ENCODE measurements around the gene MAP2K1.

MAP2K1 gene

GRCh38 chr15:66394472-66394871 lies 7.8 kb downstream of the MAP2K1 start:
- no peak for DNase-seq (ENCODE audit: low read depth)

GRCh38 chr15:66394915-66395314 lies 8.2 kb downstream of the MAP2K1 start:
- DNase-seq (ENCODE audit: low read depth): no peak

GRCh38 chr15:66399276-66399675 lies 12.6 kb downstream of the MAP2K1 start:
- DNase-seq (ENCODE audit: low read depth): no peak

- no peak for DNase-seq (ENCODE audit: low read depth)
These were observed 13.7 kb downstream of the MAP2K1 start for GRCh38 chr15:66400351-66400774.

- DNase-seq (ENCODE audit: low read depth): no peak
These were observed 14.7 kb downstream of the MAP2K1 start for GRCh38 chr15:66401130-66402021.

- no peak for DNase-seq (ENCODE audit: low read depth)
These were observed 16.1 kb downstream of the MAP2K1 start for GRCh38 chr15:66402761-66403284.

- DNase-seq (ENCODE audit: low read depth): no peak
These were observed 16.6 kb downstream of the MAP2K1 start for GRCh38 chr15:66403323-66403722.

GRCh38 chr15:66404122-66404521 lies 17.4 kb downstream of the MAP2K1 start:
- no peak for DNase-seq (ENCODE audit: low read depth)

GRCh38 chr15:66404532-66404931 lies 17.8 kb downstream of the MAP2K1 start:
- DNase-seq (ENCODE audit: low read depth): no peak

- DNase-seq (ENCODE audit: low read depth): no peak
These were observed 18.3 kb downstream of the MAP2K1 start for GRCh38 chr15:66405007-66405406.

- no peak for DNase-seq (ENCODE audit: low read depth)
These were observed 18.9 kb downstream of the MAP2K1 start for GRCh38 chr15:66405615-66406014.

- DNase-seq (ENCODE audit: low read depth): no peak
These were observed 21.5 kb downstream of the MAP2K1 start for GRCh38 chr15:66408254-66408653.

- no peak for DNase-seq (ENCODE audit: low read depth)
These were observed 22.1 kb downstream of the MAP2K1 start for GRCh38 chr15:66408675-66409282.

GRCh38 chr15:66409565-66410108 lies 22.9 kb downstream of the MAP2K1 start:
- DNase-seq (ENCODE audit: low read depth): no peak

- DNase-seq (ENCODE audit: low read depth): no peak
These were observed 24.5 kb downstream of the MAP2K1 start for GRCh38 chr15:66411190-66411589.

- no peak for DNase-seq (ENCODE audit: low read depth)
These were observed 25.5 kb downstream of the MAP2K1 start for GRCh38 chr15:66412220-66412619.

GRCh38 chr15:66413579-66413978 lies 26.9 kb downstream of the MAP2K1 start:
- DNase-seq (ENCODE audit: low read depth): no peak

- DNase-seq (ENCODE audit: low read depth): no peak
These were observed 28.6 kb downstream of the MAP2K1 start for GRCh38 chr15:66415360-66415759.

GRCh38 chr15:66417736-66418135 lies 31.0 kb downstream of the MAP2K1 start:
- DNase-seq (ENCODE audit: low read depth): no peak

GRCh38 chr15:66419471-66419870 lies 32.8 kb downstream of the MAP2K1 start:
- no peak for DNase-seq (ENCODE audit: low read depth)

GRCh38 chr15:66422347-66422746 lies 35.6 kb downstream of the MAP2K1 start:
- DNase-seq (ENCODE audit: low read depth): no peak

GRCh38 chr15:66423149-66423548 lies 36.4 kb downstream of the MAP2K1 start:
- DNase-seq (ENCODE audit: low read depth): no peak

All from activated gamma-delta T cell treated with anti-CD3 and anti-CD28 coated beads, Interleukin-2, amount 50 U/mL, for 16 hours (primary cell).